GM11168 (cell line): ENCODE data around the gene SYN1.
"Not testable (repeated sequence)": the region's sequence is repeated elsewhere in the genome, so short reads cannot be mapped to it uniquely, and the experiment has no call there.

ENCODE experiments used
- in situ Hi-C: fragments of 300-500 bp; cut with MboI; formaldehyde crosslinking; loops from one replicate; pipeline ENCODE4 v1.12.0; 2022; ENCODE audit warnings: low sequenced_read_pairs; ENCODE audit not compliant: unreplicated experiment

Gene SYN1

GRCh38 chrX:47603125-47603524, 16.5 kb downstream of the SYN1 start:
- in situ Hi-C loops = not testable (repeated sequence)

DNA sequence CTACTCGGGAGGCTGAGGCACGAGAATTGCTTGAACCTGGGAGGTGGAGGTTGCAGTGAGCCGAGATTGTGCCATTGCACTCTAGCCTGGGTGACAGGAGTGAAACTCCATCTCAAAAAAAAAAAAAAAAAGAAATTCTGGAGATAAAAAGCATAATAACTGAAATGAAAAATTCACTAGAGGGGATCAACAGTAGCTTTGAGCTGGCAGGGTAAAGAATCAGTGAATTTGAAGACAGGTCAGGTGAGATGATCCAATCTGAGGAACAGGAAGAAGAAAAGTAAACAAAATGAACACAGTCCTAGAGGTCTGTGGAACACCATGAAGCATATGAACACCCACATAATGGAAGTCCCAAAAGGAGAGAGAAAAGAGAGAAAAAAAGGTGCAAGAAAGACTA, 22.4 kb downstream of the SYN1 start:
- in situ Hi-C loops = no loop called here

GRCh38 chrX:47596256-47596655, 23.4 kb downstream of the SYN1 start:
- in situ Hi-C loops = no loop called here

- in situ Hi-C loops = no loop called here
These were observed 23.9 kb downstream of the SYN1 start for GRCh38 chrX:47595716-47596251.

GRCh38 chrX:47593522-47593921, 26.1 kb downstream of the SYN1 start:
- in situ Hi-C loops = no loop called here

DNA sequence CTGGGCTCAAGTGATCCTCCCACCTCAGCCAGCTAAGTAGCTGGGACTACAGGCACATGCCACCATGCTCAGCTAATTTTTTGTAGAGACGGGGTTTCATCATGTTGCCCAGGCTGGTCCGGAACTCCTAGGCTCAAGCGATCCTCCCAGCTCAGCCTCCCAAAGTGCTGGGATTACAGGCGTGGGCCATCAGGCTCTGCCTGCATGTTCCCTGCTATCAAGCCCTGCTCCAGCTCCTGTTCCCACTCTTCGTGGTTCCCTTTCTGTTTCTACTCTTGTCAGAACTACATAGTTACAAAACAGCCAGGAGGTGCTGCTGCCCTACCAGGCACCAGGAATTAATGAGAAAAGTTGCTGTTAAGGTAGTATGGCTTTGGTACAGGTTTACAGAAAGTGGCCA, 28.7 kb downstream of the SYN1 start:
- in situ Hi-C loops = no loop called here

DNA sequence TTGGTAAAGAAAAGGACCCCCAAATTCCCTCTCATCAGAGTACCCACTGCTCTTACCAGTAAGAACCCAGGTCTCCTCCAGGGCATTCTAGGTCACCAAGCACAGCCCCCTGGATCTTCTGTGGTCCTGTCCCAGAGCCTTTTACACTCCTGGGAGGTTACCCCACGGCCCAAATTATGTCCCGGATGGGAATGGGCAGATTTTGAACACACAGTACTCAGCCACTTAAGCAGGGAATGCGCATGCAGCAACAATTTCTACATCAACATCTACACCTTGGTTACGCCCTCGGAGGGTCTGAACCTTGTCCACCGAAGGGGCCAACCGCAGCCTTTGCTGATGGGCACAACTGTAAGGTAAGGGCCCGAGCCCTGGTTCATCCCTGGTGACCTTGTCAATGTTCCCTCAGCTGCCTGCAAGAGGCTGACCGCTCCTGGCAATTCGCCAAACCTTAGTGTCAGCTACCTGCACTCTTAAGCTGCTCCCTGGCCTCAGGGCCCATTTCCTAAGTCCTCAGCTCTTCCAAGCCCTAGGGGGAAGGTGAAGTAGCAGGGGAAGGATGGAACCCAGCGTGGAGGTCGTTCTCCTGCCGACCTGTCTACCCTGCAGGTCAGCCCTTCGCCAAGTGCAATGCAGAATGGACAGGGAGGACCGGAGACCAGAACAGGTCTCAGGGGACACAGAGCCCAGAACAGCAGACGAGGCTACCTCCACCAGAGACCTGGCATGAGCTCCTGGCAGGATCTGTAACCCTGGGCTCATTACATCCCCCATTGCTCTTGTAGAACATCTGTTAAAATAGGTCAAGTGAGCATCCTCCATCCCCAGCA, 31.5 kb downstream of the SYN1 start:
- in situ Hi-C loops = no loop called here

DNA sequence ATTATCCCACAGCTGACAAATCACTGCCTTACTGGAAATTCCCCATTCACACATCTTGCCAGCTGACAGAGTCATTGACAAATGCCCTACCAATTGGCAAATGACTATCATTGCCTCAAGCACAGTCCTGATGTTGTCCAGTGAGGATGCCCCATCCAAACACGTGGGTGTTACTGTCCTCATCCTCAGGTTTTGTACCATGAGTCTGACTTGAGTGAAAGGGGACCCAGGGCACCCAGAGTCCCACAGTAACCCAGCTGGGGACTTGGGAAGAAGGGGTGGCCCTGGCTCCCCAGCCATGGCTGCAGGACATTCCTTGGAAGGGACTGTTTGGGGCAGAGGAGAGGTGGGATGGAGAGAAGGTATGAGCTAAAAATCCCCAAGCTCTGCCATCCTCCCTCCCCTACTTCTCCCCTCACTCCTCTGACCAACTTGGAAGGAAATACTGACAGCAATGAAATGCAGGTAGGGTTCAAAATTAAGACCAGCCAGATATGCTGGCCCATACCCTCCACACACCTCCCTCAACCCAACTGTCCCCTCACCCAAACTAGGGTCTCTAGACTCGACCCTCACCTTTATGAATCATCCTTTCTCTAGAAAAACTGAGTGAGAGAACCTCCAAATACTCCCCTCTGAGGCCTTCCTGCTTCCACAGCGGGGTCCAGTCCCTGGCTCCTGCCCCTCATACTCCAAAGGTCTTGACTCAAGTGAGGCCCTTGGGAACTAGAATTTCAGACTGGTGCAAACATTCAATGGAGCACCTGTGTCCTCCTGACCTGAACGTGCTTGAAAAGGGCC, 32.4 kb downstream of the SYN1 start:
- in situ Hi-C loops = no loop called here

- in situ Hi-C loops = no loop called here
These were observed 33.4 kb downstream of the SYN1 start for GRCh38 chrX:47586043-47586787.

- in situ Hi-C loops = no loop called here
These were observed 34.4 kb downstream of the SYN1 start for GRCh38 chrX:47585273-47585672.

DNA sequence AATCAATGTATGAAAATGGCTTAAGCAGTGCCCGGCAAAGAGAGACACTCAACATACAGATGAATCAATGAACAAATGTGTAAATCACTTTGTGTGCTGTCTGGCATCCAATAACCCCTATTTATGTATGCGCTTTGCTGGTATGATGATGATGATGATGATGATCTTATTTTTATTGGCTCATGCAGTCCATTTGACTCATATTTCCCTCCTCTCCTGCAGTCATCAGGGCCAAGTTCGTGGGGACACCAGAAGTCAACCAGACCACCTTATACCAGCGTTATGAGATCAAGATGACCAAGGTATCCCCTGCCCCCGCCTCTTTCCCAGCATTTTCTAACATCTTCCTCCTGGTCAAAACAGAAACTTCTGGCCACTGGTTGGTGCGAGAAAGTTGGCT, 34.9 kb downstream of the SYN1 start:
- in situ Hi-C loops = no loop called here

DNA sequence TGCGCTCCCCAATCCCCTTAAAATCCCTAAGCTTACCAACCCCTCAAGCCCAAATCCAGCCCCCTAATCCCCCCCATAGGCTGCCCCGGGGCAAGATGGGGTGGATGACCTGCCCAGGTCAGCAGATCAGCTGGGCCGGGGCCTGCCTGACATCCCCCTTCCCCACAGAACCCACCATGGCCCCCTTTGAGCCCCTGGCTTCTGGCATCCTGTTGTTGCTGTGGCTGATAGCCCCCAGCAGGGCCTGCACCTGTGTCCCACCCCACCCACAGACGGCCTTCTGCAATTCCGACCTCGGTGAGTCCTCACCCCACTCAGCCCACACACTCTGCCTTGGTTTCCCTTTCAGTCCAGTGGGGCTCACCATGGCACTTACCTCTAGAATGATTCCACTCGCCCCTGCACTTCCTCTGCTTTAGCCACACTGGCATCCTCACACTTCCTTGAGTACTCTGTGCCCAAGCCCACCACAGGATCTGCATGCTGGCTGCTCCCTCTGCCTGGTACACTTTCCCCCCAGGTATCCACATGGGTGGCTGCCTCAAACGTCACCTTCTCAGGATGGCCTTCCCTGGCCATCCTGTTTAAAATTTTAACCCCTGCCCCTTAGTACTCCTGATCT, 36.3 kb downstream of the SYN1 start:
- in situ Hi-C loops = no loop called here

DNA sequence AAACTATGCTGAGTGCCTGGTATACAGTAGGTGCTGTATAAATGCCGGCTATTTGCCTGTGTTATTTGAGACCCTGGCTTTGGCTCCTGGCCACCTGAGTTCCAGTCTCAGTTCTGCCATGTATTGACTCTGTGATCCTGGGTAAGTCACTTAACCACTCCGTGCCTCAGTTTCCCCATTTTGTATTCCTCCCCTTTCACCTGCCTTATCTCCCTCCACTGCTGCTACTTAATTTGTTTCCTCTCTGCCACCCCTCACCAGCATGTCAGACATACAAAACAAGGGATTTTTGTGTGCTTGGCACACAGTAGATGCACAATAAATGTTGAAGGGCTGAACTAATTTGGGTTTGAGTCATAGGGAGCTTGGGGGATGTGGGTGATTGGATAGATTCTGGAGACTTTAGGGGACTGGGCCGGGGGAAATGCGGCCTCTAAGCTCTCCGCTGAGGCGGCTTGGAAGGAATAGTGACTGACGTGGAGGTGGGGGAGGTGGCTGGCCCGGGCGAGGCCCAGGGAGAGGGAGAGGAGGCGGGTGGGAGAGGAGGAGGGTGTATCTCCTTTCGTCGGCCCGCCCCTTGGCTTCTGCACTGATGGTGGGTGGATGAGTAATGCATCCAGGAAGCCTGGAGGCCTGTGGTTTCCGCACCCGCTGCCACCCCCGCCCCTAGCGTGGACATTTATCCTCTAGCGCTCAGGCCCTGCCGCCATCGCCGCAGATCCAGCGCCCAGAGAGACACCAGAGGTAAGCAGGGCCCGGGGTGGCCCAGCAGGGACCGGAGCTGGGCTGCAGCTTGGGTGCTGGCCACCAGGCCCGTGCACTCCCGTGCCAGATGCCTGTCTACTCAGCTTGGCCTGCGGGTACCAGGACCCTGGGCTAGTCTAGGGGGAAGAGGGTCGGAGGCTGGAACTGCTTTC, 37.7 kb downstream of the SYN1 start, which contains the start of gene TIMP1:
TIMP1 (plus strand) TSS at position 706 of the 917 bp plus-strand sequence. CDS start 980 bp downstream, outside the sequence.
- in situ Hi-C loops = no loop called here

GRCh38 chrX:47579537-47579936, 40.1 kb downstream of the SYN1 start:
- in situ Hi-C loops = no loop called here

GRCh38 chrX:47578692-47579091, 41.0 kb downstream of the SYN1 start:
- in situ Hi-C loops = no loop called here

DNA sequence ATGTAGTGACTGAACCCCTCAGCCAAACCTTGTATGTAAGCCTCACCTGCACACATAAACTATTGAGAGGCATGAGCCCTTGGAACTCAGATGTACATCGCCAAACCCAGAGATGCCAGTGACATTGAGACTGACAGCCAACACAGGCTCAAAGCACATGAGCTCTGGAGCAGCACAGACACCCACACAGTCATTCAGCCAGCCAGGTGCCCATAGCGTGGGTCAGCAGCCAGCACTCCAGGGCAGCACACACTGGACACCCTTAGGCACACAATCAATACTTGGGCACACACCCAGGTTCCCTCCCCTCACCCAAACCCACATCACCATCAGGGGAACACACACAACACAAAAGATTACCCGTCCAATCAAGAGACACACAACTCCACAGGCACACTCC, 41.8 kb downstream of the SYN1 start:
- in situ Hi-C loops = no loop called here

- in situ Hi-C loops = no loop called here
These were observed 42.2 kb downstream of the SYN1 start for GRCh38 chrX:47577424-47577823.

DNA sequence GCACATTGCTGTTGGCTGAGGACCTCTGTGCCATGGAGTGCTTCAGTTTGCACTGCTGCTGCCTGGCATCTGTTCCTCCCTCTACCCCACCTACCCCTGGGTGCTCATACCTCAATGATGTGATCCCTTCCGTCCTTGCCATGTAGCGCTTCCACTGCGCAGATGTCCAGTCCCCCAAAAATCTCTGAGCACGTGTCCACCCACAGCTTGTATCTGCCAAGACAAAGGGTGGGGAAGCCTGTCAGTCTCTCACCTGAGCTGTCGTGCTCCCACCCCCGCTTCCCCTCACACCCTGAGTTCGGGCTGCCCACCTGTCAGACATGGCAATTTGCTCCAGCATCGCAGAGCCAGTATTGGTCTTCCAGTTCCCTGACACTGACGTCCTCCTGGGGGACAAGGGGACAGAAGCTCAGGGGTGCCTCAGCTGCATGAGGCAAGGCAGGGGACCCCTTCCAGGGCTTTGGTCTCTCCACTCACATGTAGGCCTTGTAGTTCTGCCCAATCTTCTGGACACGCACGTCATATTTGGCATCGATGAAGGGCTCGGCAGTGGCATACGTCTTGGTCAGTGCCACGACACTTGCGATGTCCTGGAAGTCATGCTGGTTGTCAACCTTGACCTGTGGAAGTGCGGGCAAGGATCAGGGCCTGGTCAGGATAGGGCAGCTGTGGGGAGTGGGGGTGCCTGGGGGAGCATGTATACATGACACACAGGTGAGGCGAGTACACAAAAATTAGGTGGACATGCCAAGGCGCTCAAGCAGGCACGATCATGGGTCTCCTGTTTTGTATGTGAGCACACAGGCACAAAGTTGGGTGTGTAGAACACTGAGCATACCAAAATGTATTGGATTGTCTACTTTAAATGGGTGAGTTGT, 43.4 kb downstream of the SYN1 start:
- in situ Hi-C loops = no loop called here
